ENCODE results near the gene CSRP1.

GRCh38 chr1:201540846-201541735 is 34.2 kb upstream of the CSRP1 start:
- TF ChIP-seq RNF2 (IDR thresholded peaks at IDR 0.05; ENCODE audit: borderline replicate concordance, low read depth) (no peak), NR3C1 (IDR thresholded peaks at IDR 0.05) (no peak), FOSB (CRISPR knock-in tag; IDR thresholded peaks at IDR 0.05) (no peak), KDM5A (IDR thresholded peaks at IDR 0.05) (no peak), HMGXB4 (CRISPR knock-in tag; IDR thresholded peaks at IDR 0.05; ENCODE audit: borderline replicate concordance) (no peak)
- TF ChIP-seq, protein P1, sequence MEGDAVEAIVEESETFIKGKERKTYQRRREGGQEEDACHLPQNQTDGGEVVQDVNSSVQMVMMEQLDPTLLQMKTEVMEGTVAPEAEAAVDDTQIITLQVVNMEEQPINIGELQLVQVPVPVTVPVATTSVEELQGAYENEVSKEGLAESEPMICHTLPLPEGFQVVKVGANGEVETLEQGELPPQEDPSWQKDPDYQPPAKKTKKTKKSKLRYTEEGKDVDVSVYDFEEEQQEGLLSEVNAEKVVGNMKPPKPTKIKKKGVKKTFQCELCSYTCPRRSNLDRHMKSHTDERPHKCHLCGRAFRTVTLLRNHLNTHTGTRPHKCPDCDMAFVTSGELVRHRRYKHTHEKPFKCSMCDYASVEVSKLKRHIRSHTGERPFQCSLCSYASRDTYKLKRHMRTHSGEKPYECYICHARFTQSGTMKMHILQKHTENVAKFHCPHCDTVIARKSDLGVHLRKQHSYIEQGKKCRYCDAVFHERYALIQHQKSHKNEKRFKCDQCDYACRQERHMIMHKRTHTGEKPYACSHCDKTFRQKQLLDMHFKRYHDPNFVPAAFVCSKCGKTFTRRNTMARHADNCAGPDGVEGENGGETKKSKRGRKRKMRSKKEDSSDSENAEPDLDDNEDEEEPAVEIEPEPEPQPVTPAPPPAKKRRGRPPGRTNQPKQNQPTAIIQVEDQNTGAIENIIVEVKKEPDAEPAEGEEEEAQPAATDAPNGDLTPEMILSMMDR (IDR thresholded peaks at IDR 0.05): no peak
- TF ChIP-seq, protein P2, sequence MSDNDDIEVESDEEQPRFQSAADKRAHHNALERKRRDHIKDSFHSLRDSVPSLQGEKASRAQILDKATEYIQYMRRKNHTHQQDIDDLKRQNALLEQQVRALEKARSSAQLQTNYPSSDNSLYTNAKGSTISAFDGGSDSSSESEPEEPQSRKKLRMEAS (IDR thresholded peaks at IDR 0.05): no peak
